CD4-positive, alpha-beta T cell treated with Interleukin-15 for 4 hours (primary cell): Measurements from ENCODE around the gene MGP.

ENCODE experiments used
- DNase-seq: peaks from one replicate; pipeline ENCODE4 v3.0.0-alpha.2; 2020; ENCODE audit warnings: low spot score

The MGP gene

DNA sequence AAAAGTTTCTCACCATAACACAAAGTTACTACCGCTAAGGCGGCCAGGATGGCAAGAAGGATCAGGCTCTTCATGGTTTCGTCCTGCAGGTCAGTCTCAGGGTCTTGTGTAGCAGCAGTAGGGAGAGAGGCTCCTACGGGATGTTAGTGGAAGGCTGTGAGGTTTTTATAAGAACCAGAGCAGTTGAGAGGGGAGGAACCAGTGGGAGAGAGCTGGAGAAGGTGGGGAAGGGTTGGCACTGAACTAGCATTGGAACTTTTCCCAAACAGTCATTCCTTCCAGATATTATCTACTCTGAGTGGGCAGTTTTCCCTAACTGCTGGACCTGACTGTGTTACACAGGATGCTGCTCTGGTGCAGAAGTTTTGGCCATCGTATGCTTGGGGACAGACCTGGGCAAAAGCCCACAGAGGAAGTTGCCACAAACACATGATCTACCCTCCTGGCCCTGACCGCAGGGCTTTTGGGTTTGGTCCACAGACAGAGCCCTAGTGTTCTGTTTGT lies at the start of gene MGP:
Gene MGP, minus strand, starts transcription at position 137 of the 504 bp plus-strand sequence. Its CDS starts 63 bp downstream, at position 74.
- no peak for DNase-seq

GRCh38 chr12:14935031-14935430 lies 49.4 kb upstream of the MGP start:
- no peak for DNase-seq

GRCh38 chr12:14934511-14934910 lies 48.9 kb upstream of the MGP start:
- DNase-seq, result no peak

DNA sequence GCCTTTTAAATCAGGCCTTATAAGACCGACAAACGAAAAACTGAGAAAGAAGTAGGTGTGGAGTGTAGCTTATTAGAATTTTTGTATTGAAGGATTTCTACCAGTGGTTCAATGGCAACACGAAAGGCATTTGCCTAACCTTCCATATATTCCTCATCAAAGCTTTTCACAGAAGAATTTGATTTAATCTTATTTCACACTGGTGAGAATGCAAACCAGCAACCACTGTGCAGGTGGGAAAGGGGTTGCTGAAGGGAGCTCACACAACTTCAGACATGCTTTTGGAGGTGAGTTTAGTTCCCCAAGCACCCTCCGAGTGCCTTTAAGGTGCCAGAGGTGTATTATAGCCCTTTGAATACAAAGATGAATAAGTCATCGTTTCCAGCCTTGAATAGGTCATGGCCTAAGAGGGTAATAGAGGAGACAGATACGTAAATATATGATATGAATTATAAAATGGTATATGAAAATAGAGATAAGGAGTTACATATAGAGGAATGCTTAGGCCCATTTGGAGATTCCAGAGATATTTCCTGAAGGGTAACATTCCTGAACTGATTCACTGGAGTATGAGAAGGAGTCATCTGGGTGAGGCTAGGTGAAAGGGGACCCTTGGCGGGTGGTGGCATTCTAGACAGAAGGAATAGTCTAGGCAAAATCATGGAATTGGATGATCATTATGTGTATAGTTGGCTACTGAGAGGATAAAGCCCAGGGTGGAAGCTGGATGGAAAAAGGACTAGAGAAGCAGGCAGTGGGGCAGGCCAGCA lies 46.3 kb upstream of the MGP start:
- DNase-seq, result no peak

DNA sequence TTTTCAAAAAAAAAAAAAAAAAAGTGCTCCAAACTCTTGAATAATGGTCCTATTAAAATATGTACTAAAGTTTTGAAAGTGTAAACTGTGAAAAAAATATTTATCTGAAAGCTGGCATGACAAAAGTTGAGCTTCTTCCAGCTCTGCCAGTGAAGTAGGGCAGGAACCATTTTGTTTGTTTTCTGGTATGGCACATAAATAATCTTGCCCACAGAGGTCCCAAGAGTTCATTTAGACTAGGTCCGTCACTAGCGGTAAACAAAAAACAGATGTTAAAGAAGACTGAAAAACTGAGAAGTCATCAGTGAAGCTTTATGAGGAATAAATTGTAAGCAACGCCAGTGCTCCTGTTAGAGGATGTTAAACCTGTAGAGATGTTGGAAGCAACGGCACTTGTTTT lies 45.7 kb upstream of the MGP start:
- DNase-seq, result no peak

GRCh38 chr12:14930299-14930698 lies 44.6 kb upstream of the MGP start:
- no peak for DNase-seq

GRCh38 chr12:14928931-14929330 lies 43.3 kb upstream of the MGP start:
- DNase-seq, result no peak

DNA sequence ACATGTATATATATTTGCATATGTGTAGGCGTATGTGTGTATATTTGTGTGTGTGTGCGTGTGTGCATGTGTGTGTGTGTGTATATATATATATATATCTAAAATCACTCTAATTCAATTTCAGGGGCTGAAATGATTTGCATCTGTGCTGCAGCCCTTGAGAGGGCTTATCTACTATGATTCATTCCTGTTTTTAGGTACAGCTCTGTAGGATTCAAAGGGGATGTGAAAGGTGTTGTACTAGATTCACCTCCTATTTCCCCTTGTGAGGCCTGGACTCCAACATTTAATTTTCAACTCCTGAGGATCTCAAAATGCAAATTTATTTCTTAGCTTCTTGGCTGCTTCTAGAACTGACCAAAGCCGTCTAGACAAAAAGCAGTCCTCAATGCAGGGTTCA lies 41.6 kb upstream of the MGP start:
- DNase-seq, result no peak

DNA sequence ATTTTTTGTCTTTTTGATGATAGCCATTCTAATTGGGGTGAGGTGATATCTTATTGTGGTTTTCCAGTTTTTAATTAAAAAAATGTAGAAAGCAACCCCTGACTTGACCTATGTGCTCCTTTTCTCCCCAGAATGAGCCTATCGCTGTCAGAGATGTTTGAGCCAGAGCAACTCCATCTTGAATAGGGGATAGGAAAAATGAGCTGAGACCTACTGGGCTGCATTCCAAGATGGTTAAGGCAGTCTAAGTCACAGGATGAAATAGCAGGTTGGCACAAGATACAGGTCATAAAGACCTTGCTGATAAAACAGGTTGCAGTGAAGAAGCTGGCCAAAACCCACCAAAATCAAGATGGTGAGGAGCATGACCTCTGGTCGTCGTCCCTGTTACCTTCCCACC lies 38.9 kb upstream of the MGP start:
- DNase-seq, result no peak

- no peak for DNase-seq
Measured at GRCh38 chr12:14923944-14924343, 38.3 kb upstream of the MGP start.

DNA sequence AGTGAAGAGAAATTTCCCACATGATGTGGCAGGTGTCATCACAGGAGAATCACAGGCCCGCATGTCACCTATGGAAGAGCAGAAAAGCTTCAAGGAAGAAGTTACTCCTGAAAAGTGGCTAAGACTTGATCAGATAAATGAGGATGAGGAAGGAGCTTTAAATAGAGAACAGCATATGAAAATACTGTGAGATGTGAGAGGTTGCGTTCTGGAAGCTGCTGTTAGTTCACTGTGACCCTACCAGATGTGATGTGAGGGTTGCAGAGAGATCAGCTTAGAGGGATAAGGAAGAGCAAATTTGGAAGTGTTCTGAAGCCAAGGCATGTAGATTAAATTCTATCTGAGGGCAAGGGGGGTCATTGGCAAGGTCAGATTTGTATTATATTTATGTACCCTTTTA lies 35.6 kb upstream of the MGP start:
- DNase-seq, result no peak

GRCh38 chr12:14920475-14921126 lies 34.9 kb upstream of the MGP start:
- DNase-seq, result peak; percentile 17

GRCh38 chr12:14919455-14919854 lies 33.8 kb upstream of the MGP start:
- DNase-seq, result no peak

GRCh38 chr12:14915736-14916135 lies 30.1 kb upstream of the MGP start:
- DNase-seq, result no peak

DNA sequence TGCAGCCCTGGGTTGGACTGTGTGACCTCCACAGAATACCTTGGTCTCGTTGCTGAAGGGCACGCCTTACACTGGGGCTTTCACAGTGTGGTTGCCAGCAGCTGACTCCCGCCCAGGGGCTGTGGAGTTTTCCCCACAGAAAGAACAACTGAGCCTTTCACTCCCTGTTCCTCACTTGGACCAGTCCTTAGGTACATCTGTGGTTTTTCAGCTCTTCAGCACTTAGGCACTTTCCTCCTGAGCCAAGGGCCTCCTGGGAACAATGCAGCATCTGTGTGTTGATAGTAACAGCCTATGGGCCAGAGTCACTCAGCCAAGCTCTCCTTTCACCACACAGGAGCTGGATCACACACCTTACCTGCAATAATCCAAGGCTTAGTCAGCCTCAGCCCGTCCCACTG lies 27.7 kb upstream of the MGP start:
- no peak for DNase-seq

DNA sequence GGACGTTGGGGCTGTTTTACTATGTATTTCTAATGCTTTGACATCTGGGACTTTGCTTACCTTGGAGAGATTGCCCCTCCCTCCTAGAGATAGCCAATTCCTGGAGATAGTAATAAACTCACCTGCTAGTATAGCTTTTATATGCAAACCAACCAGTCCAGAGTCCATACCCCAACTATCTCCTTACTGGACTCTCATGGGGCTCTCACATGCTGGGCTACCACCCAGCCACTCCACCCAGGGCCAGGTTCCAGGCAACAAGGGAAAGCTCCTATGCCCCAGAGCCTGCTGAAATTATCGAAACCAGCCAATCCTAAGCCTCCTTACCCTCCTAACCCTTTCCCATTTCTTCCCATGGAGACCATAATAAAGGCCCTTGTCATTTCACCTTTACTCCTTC lies 25.5 kb upstream of the MGP start:
- DNase-seq, result no peak

- DNase-seq, result no peak
Measured at GRCh38 chr12:14910090-14910915, 24.6 kb upstream of the MGP start.

- DNase-seq, result no peak
Measured at GRCh38 chr12:14907953-14908352, 22.3 kb upstream of the MGP start.

- no peak for DNase-seq
Measured at GRCh38 chr12:14906114-14906513, 20.5 kb upstream of the MGP start.

- no peak for DNase-seq
Measured at GRCh38 chr12:14905269-14906004, 19.8 kb upstream of the MGP start.

- no peak for DNase-seq
Measured at GRCh38 chr12:14904854-14905253, 19.2 kb upstream of the MGP start.
